Uterus (tissue), 4 donors: ENCODE data around the gene MFSD2A. TPM values are rescaled to one million over a fixed set of nuclear protein-coding genes. Genes with fewer than 3 reads are reported as not detected.

Experiments used
- DNase-seq, 2 donors: peaks; one replicate each; pipeline ENCODE4 v3.0.0-alpha.2; 2019 to 2020
- H3K27ac ChIP-seq, 2 donors: fragments of 200-600 bp; sonication (generic); 1 replicate in 1 of 2; 2 replicates in 1 of 2; pipeline ENCODE4 v1.5.1; 2016 to 2018
- H3K27me3 ChIP-seq, 2 donors: fragments of 200-600 bp; sonication (generic); one replicate each; pipeline ENCODE4 v1.5.1; 2018 to 2019; ENCODE audit warnings: control low read depth in 1 of 2
- H3K36me3 ChIP-seq, 2 donors: fragments of 200-600 bp; sonication (generic); one replicate each; pipeline ENCODE4 v1.5.1; 2019; ENCODE audit warnings: control low read depth in 1 of 2
- H3K4me1 ChIP-seq, 2 donors: fragments of 200-600 bp; sonication (generic); one replicate each; pipeline ENCODE4 v1.5.1; 2018 to 2019; ENCODE audit warnings: control low read depth in 1 of 2
- H3K4me3 ChIP-seq, 2 donors: fragments of 200-600 bp; sonication (generic); 1 replicate in 1 of 2; 2 replicates in 1 of 2; pipeline ENCODE4 v1.5.1; 2018 to 2019; ENCODE audit warnings: mild to moderate bottlenecking in 1 of 2
- H3K9me3 ChIP-seq, 2 donors: fragments of 200-600 bp; sonication (generic); one replicate each; pipeline ENCODE4 v1.5.1; 2019; ENCODE audit warnings: control low read depth in 1 of 2
- CTCF ChIP-seq, 4 experiments: fragments of 200-600 bp in 2 of 4; fragments of 450-650 bp in 2 of 4; sonication (generic) in 2 of 4; IDR thresholded peaks; one replicate each; pipeline ENCODE4 v1.5.1; 2016 to 2019; ENCODE audit warnings: antibody characterized with exemption in 4 of 4, mild to moderate bottlenecking in 2 of 4, moderate library complexity in 1 of 4
- POLR2A ChIP-seq, 2 donors: fragments of 450-650 bp; IDR thresholded peaks; one replicate each; pipeline ENCODE4 v1.6.1; 2016; ENCODE audit warnings: antibody characterized with exemption in 2 of 2, mild to moderate bottlenecking in 1 of 2, moderate library complexity in 1 of 2
- intact Hi-C: fragments of 100-400 bp; cut with DNase I; formaldehyde crosslinking; loops from one replicate; pipeline ENCODE4 v1.15.1; 2023; ENCODE audit warnings: low total_unique reads
- total RNA-seq, 4 donors: library from RNA; depleted of rRNA in 3 of 4; stranded (reverse); fragments of >200 nt in 3 of 4; gene quantifications; one replicate each; pipeline versions ENCODE4 v1.1.0 to v1.2.4, GENCODE V29; 2014 to 2023
- donor health status: DM: yes; HTN: yes; CAD: no.

MFSD2A gene
- total RNA-seq, 4 donors from 2014 or later, result 2.0 to 16.2 (median 6.5) TPM

DNA sequence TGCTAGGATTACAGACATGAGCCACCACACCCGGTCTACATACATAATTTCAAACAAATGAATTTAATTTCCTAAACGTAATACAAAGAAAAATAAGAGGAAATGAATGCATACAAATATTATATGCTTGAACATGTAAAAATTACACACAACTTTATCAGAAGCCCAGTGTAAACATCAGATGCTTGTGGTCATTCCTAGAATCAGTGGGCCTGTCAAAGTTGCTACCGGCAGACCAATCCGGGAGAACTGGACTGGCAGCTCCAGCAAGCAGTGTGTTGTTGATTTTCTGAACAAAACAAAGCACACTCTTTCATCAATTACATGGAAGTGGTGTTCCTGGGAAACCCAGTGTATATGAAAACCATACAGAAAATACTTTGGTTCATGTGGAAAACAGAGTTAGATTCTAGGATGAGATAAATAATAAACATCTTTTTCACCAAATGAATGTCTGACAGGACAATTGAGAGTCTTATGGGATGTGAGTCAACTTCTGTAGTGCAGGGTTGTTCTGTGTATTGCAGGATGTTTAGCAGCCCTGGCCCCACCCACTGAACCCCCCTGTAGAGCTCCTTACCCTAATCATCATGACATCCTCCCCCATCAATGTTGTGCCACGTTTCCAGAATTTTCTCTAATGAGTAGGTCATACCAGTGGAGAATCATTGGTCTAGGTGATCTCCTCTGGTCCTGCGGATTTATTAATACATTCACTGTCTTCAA, 33.8 kb downstream of the MFSD2A start:
- Histone ChIP-seq H3K9me3 (no peaks in the 10 kb centered on the region), H3K36me3 (no peaks in the 10 kb centered on the region), H3K27ac (no peak overlapping the region), H3K4me1 (no peaks in the 10 kb centered on the region), H3K27me3 (no peaks in the 10 kb centered on the region), H3K4me3 (no peak overlapping the region)
- no peak for DNase-seq
- intact Hi-C loops, result no loop called here
- no peak for TF ChIP-seq CTCF (IDR thresholded peaks at IDR 0.05)
- no peak for TF ChIP-seq POLR2A (IDR thresholded peaks at IDR 0.05)

DNA sequence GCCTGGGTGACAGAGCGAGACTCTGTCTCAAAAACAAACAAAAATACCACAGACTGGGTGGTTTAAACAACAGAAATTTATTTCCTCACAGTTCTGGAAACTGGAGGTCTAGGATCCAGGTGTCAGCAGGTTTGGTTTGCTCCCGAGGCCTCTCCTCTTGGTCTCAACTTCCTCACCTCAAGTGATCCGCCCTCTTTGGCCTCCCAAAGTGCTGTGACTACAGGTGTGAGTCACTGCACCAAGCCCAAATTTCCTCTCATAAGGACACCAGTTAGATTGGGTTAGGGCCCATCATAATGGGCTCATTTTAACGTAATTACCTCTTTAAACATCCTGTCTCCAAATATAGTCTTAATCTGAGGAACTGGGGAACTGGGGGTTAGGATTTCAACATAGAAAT, 35.5 kb downstream of the MFSD2A start:
- DNase-seq, result no peak
- Histone ChIP-seq H3K4me1 (no peaks in the 10 kb centered on the region), H3K9me3 (no peaks in the 10 kb centered on the region), H3K4me3 (no peak overlapping the region), H3K36me3 (no peaks in the 10 kb centered on the region), H3K27me3 (no peaks in the 10 kb centered on the region), H3K27ac (no peak overlapping the region)
- intact Hi-C loops, result no loop called here
- TF ChIP-seq POLR2A (IDR thresholded peaks at IDR 0.05) (no peak), CTCF (IDR thresholded peaks at IDR 0.05) (no peak)

- no peaks in the 10 kb centered on the region for H3K27me3 ChIP-seq
- H3K9me3 ChIP-seq, result no peaks in the 10 kb centered on the region
- H3K36me3 ChIP-seq, result no peaks in the 10 kb centered on the region
- no peak overlapping the region for H3K27ac ChIP-seq
- H3K4me1 ChIP-seq, result no peaks in the 10 kb centered on the region
- no peak for DNase-seq
- intact Hi-C loops, result no loop called here
- TF ChIP-seq POLR2A (IDR thresholded peaks at IDR 0.05), result no peak
- no peak for TF ChIP-seq CTCF (IDR thresholded peaks at IDR 0.05)
- no peak overlapping the region for H3K4me3 ChIP-seq
These were observed 37.3 kb downstream of the MFSD2A start for GRCh38 chr1:39992234-39992633.

GRCh38 chr1:39992888-39993287, 37.9 kb downstream of the MFSD2A start:
- intact Hi-C loops, result no loop called here
- H3K9me3 ChIP-seq, result no peaks in the 10 kb centered on the region
- no peak overlapping the region for H3K27ac ChIP-seq
- no peaks in the 10 kb centered on the region for H3K4me1 ChIP-seq
- DNase-seq, result no peak
- no peak for TF ChIP-seq CTCF (IDR thresholded peaks at IDR 0.05)
- no peak for TF ChIP-seq POLR2A (IDR thresholded peaks at IDR 0.05)
- no peaks in the 10 kb centered on the region for H3K36me3 ChIP-seq
- H3K27me3 ChIP-seq, result no peaks in the 10 kb centered on the region
- H3K4me3 ChIP-seq, result no peak overlapping the region

- no peaks in the 10 kb centered on the region for H3K36me3 ChIP-seq
- H3K9me3 ChIP-seq, result no peaks in the 10 kb centered on the region
- no peaks in the 10 kb centered on the region for H3K4me1 ChIP-seq
- H3K27me3 ChIP-seq, result no peaks in the 10 kb centered on the region
- intact Hi-C loops, result no loop called here
- no peak overlapping the region for H3K27ac ChIP-seq
- DNase-seq, result no peak
- no peak overlapping the region for H3K4me3 ChIP-seq
- TF ChIP-seq POLR2A (IDR thresholded peaks at IDR 0.05) (no peak), CTCF (IDR thresholded peaks at IDR 0.05) (no peak)
These were observed 41.0 kb downstream of the MFSD2A start for GRCh38 chr1:39995973-39996393.
